K562 treated with DMSO at 1 percent for 12 hours (cell line): ENCODE data around the gene ADRM1. TPM values are rescaled to one million over a fixed set of nuclear protein-coding genes. Genes with fewer than 3 reads are reported as not detected.

Experiments used
- total RNA-seq: library from RNA; unstranded; fragments of 300-600 nt; gene quantifications from 2 replicates; pipeline ENCODE4 v1.2.3, GENCODE V29; 2022; ENCODE audit not compliant: insufficient read depth

Gene ADRM1, protein sequence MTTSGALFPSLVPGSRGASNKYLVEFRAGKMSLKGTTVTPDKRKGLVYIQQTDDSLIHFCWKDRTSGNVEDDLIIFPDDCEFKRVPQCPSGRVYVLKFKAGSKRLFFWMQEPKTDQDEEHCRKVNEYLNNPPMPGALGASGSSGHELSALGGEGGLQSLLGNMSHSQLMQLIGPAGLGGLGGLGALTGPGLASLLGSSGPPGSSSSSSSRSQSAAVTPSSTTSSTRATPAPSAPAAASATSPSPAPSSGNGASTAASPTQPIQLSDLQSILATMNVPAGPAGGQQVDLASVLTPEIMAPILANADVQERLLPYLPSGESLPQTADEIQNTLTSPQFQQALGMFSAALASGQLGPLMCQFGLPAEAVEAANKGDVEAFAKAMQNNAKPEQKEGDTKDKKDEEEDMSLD
- 163 and 209 TPM in 2 replicates for total RNA-seq

DNA sequence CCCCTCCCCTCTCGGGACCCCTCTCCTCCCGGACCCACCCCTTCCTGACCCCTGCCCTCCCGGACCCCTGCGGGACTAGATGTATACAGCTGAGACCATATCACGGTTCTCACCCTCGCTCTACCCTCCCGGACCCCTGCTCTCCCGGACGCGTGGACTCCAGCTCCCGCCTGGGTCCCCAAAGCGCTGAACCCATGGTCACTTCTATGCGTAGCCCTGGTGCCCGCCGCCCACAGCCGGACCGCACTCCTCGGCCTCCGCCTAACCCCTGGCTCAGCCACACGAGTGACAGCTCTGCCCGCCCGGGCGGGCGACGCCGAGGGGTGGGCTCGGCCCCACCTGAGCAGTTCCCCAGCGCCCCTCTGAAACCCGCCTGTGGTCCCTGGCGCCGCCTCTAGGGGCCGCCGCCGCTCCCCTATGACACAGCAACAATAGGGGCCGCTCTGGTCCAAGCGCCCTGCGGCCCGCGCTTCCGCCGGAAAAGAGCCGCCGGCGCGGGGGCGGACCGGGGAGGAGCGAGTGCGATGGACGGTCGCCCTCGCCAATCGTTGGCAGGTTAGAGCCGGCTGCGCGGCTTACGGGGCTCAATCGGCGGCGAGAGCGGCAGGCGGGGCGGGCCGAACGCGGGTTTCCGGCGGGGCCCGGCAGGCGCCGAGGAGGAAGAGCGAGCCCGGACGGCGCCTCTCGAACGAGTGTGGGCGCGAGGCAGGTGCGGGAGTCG, at the start of gene ADRM1:
ADRM1 (plus strand) TSS at position 657 of the 721 bp plus-strand sequence. CDS start 572 bp downstream, outside the sequence.

Other genes starting within 250 kb of the ADRM1 start
- 5.5 and 14.5 TPM in 2 replicates for gene TAF4, start 237.1 kb upstream of the ADRM1 start, total RNA-seq
- 20.5 and 34.2 TPM in 2 replicates for gene LSM14B, start 180.5 kb upstream of the ADRM1 start, total RNA-seq
- gene PSMA7, start 159.6 kb upstream of the ADRM1 start, total RNA-seq: 426 and 559 TPM in 2 replicates
- 4.8 and 12.2 TPM in 2 replicates for gene SS18L1, start 159.2 kb upstream of the ADRM1 start, total RNA-seq
- 37.3 and 43.0 TPM in 2 replicates for gene MTG2, start 120.0 kb upstream of the ADRM1 start, total RNA-seq
- not detected in 2 replicates for gene HRH3, start 82.7 kb upstream of the ADRM1 start, total RNA-seq
- 10.9 and 26.4 TPM in 2 replicates for gene OSBPL2, start 64.5 kb upstream of the ADRM1 start, total RNA-seq
- gene LAMA5, start 64.3 kb downstream of the ADRM1 start, total RNA-seq: 31.7 and 36.7 TPM in 2 replicates
- gene RPS21, start 84.1 kb downstream of the ADRM1 start, total RNA-seq: 6,686 and 11,238 TPM in 2 replicates
- gene CABLES2, start 104.3 kb downstream of the ADRM1 start, total RNA-seq: 6.3 and 12.4 TPM in 2 replicates
- not detected in 2 replicates for gene RBBP8NL, start 124.5 kb downstream of the ADRM1 start, total RNA-seq
- 0.31 and 1.1 TPM in 2 replicates for gene GATA5, start 173.0 kb downstream of the ADRM1 start, total RNA-seq